GM12878 (cell line): ENCODE results near the gene PILRB. TPM values are rescaled to one million over a fixed set of nuclear protein-coding genes. Genes with fewer than 3 reads are reported as not detected.

Source experiments
- ATAC-seq: fragments of 200-7000 bp; cut with Tn5 transposase; 3 replicates; pipeline ENCODE4 v1.9.1; 2020; ENCODE audit warnings: mild to moderate bottlenecking, moderate library complexity
- BruUV-seq: library from RNA; stranded (reverse); fragments of 400-500 nt; replicated peaks from 2 replicates; lab custom pipeline; 2021; lab: Mats Ljungman, UMichigan
- CTCF ChIA-PET: fragments of 300-600 bp; sonication (Branson Sonifier 250); formaldehyde crosslinking; extraction: SDS; loops from one replicate; lab custom pipeline; 2021; ENCODE audit warnings: inconsistent platforms; lab: Yijun Ruan, JAX
- POLR2A ChIA-PET: fragments of 350-600 bp; formaldehyde crosslinking; extraction: SDS; loops from one replicate; lab custom pipeline; 2021; ENCODE audit warnings: inconsistent platforms; lab: Charles Lee
- RAD21 ChIA-PET: fragments of 300-600 bp; sonication (Branson Sonifier 250); formaldehyde crosslinking; loops from one replicate; lab custom pipeline; 2023; ENCODE audit warnings: antibody characterized with exemption; ENCODE audit not compliant: unreplicated experiment; lab: Charles Lee
- SMC1A ChIA-PET: fragments of 300-600 bp; sonication (Branson Sonifier 250); formaldehyde crosslinking; loops from one replicate; lab custom pipeline; 2023; ENCODE audit not compliant: unreplicated experiment, uncharacterized antibody; lab: Charles Lee
- DNase-seq: peaks from one replicate; pipeline ENCODE4 v3.0.0-alpha.2; 2011; ENCODE audit warnings: low read depth, low spot score
- FAIRE-seq: peaks from 3 replicates; lab custom pipeline; 2011; peaks lifted over from hg19 to GRCh38; lab: Jason Lieb, UNC
- H2AFZ ChIP-seq: 2 replicates; pipeline ENCODE4 v1.6.0; 2011; ENCODE audit warnings: low read depth, low read length, control low read depth; ENCODE audit not compliant: control insufficient read depth
- H3K27ac ChIP-seq: 2 replicates; pipeline ENCODE4 v1.5.1; 2011; ENCODE audit warnings: control low read depth; ENCODE audit not compliant: control insufficient read depth, insufficient read depth
- H3K27me3 ChIP-seq, 2 experiments: replicated peaks in 1 of 2; 2 replicates each; pipeline versions ENCODE4 v1.6.0 to v1.6.1; 2011; ENCODE audit warnings: low read length in 1 of 2; ENCODE audit not compliant: control insufficient read depth in 2 of 2, insufficient read depth in 2 of 2
- H3K36me3 ChIP-seq, 2 experiments: 2 replicates each; pipeline ENCODE4 v1.5.1; 2011; ENCODE audit warnings: low read length in 1 of 2; ENCODE audit not compliant: control insufficient read depth in 2 of 2, insufficient read depth in 2 of 2
- H3K4me1 ChIP-seq: 2 replicates; pipeline ENCODE4 v1.6.1; 2011; ENCODE audit warnings: mild to moderate bottlenecking, low read length, moderate library complexity, mixed read lengths; ENCODE audit not compliant: control insufficient read depth, insufficient read depth
- H3K4me2 ChIP-seq: 2 replicates; pipeline ENCODE4 v1.6.0; 2011; ENCODE audit warnings: control low read depth; ENCODE audit not compliant: control insufficient read depth, insufficient read depth
- H3K4me3 ChIP-seq: fragments of 200-600 bp; sonication (generic); 2 replicates; pipeline ENCODE4 v1.5.1; 2016
- H3K79me2 ChIP-seq: 2 replicates; pipeline ENCODE4 v1.6.0; 2011; ENCODE audit warnings: low read length; ENCODE audit not compliant: control insufficient read depth, insufficient read depth
- H3K9ac ChIP-seq: 2 replicates; pipeline ENCODE4 v1.8.0; 2011; ENCODE audit warnings: low read length, control low read depth, mixed read lengths; ENCODE audit not compliant: control insufficient read depth, insufficient read depth
- H3K9me3 ChIP-seq: replicated peaks from 3 replicates; pipeline ENCODE4 v1.5.1; 2011; ENCODE audit warnings: mild to moderate bottlenecking, low read length; ENCODE audit not compliant: control insufficient read depth, insufficient read depth
- H4K20me1 ChIP-seq: 2 replicates; pipeline ENCODE4 v1.6.0; 2011; ENCODE audit not compliant: control insufficient read depth, insufficient read depth
- BCL3 ChIP-seq: IDR thresholded peaks from 2 replicates; pipeline ENCODE4 v1.6.1; 2011; ENCODE audit warnings: borderline replicate concordance, low read depth, mild to moderate bottlenecking, moderate library complexity, low read length; ENCODE audit not compliant: insufficient read depth, poor library complexity, severe bottlenecking
- KAT2A ChIP-seq: conservative IDR thresholded peaks from 2 replicates; pipeline ENCODE4 v1.6.1; 2011; ENCODE audit warnings: low read depth, low read length; ENCODE audit not compliant: control insufficient read depth
- NFYB ChIP-seq: IDR thresholded peaks from 2 replicates; pipeline ENCODE4 v1.6.1; 2011; ENCODE audit warnings: low read depth, mild to moderate bottlenecking, low read length, improper control_type of control experiment, moderate library complexity; ENCODE audit not compliant: insufficient read depth
- PKNOX1 ChIP-seq: fragments of 450-650 bp; IDR thresholded peaks from 2 replicates; pipeline ENCODE4 v1.6.1; 2016; ENCODE audit warnings: mild to moderate bottlenecking
- PRDM15 ChIP-seq: fragments of 450-650 bp; formaldehyde crosslinking; IDR thresholded peaks from 2 replicates; pipeline ENCODE4 v1.4.0; 2020; ENCODE audit warnings: mild to moderate bottlenecking, moderate library complexity
- RBBP5 ChIP-seq: fragments of 200-600 bp; sonication (generic); conservative IDR thresholded peaks from 2 replicates; pipeline ENCODE4 v1.6.1; 2016
- RCOR1 ChIP-seq: conservative IDR thresholded peaks from 2 replicates; pipeline ENCODE4 v1.6.1; 2012; ENCODE audit warnings: low read depth, low read length, improper control_type of control experiment
- SPI1 ChIP-seq: IDR thresholded peaks from 2 replicates; pipeline ENCODE4 v1.6.1; 2011; ENCODE audit warnings: low read depth, mild to moderate bottlenecking, low read length, moderate library complexity, borderline replicate concordance; ENCODE audit not compliant: insufficient read depth
- YBX1 ChIP-seq: fragments of 450-650 bp; IDR thresholded peaks from 2 replicates; pipeline ENCODE4 v1.6.1; 2016; ENCODE audit warnings: antibody characterized with exemption
- ZZZ3 ChIP-seq: IDR thresholded peaks from 2 replicates; pipeline ENCODE4 v1.6.1; 2011; ENCODE audit warnings: low read depth; ENCODE audit not compliant: control insufficient read depth, insufficient read length
- WGBS: methylation state at CpG from one replicate; pipeline ENCODE4 v1.1.6; 2016; ENCODE audit warnings: low lambda C conversion rate; ENCODE audit not compliant: insufficient replicate concordance, insufficient coverage; ENCODE audit errors: missing lambda C conversion rate; 5-methylcytosine and 5-hydroxymethylcytosine counted together
- in situ Hi-C: fragments of 300-500 bp; cut with MboI; formaldehyde crosslinking; loops from 9 replicates; pipeline ENCODE4 v1.14.3; 2018; ENCODE audit warnings: mixed read lengths
- intact Hi-C: fragments of 100-400 bp; cut with micrococcal nuclease; formaldehyde crosslinking; loops from one replicate; pipeline ENCODE4 v1.14.2; 2022; ENCODE audit not compliant: unreplicated experiment
- polyA plus RNA-seq, 11 experiments: library from polyadenylated mRNA; depleted of rRNA in 4 of 11; unstranded in 6 of 11; stranded (reverse) in 5 of 11; fragments of >200 nt; fragmentation: Nextera tagmentation in 4 of 11; fragmentation: Illumina TruSeq in 1 of 11; extraction: Ambion mirVana in 4 of 11; extraction: Trizol in 1 of 11; gene quantifications; 1 replicate in 1 of 11; 2 replicates in 10 of 11; pipeline versions ENCODE4 v1.2.1 to v1.2.3, GENCODE V29; 2011 to 2016; ENCODE audit warnings: inconsistent platforms in 2 of 11, missing spikeins in 2 of 11, low read depth in 1 of 11
- total RNA-seq, 4 experiments: library from RNA; depleted of rRNA in 3 of 4; stranded (reverse); fragments of >200 nt in 3 of 4; fragmentation: Illumina TruSeq in 1 of 4; extraction: Trizol in 1 of 4; gene quantifications; 2 replicates each; pipeline versions ENCODE4 v1.2.1 to v1.2.3, GENCODE V29; 2013 to 2021

The PILRB gene
- total and polyA plus RNA-seq, 10 of the 15 experiments (the other 5 are each of a cell fraction or from before 2014, with no cell fraction given), result 2.6 to 50.3 (median 22.0) TPM

- no TSS peak for BruUV-seq
- in situ Hi-C loops, result no loop called here
- FAIRE-seq, result no peak
- no peak for TF ChIP-seq NFYB
- TF ChIP-seq SPI1, result no peak
- no peak for TF ChIP-seq PKNOX1
- no peak for TF ChIP-seq BCL3
- TF ChIP-seq RCOR1, result no peak
- no peak for TF ChIP-seq ZZZ3
- no peak for TF ChIP-seq RBBP5
- no peak for TF ChIP-seq YBX1
- no peak for TF ChIP-seq KAT2A
- no peak for TF ChIP-seq PRDM15
- no peak for ATAC-seq
- no peak overlapping the region for H3K27ac ChIP-seq
- H3K4me3 ChIP-seq, result no peak overlapping the region; the same call in 1 of the 2 replicates
- peaks cover 8% of the 10 kb centered on the region for H3K4me1 ChIP-seq
- peaks cover 13% of the 10 kb centered on the region for H3K79me2 ChIP-seq
- no peaks in the 10 kb centered on the region for H3K27me3 ChIP-seq
- H4K20me1 ChIP-seq, result no peaks in the 10 kb centered on the region
- H3K9ac ChIP-seq, result no peak overlapping the region
- H3K9me3 ChIP-seq, result no peaks in the 10 kb centered on the region; the same call in 2 of the 3 replicates
- H2AFZ ChIP-seq, result no peak overlapping the region
- POLR2A ChIA-PET, result interaction anchor here (0.7 to 2.5 kb wide), 5 partner anchors 9 to 49 kb away, joined by 3 to 8 read pairs (median 3); partner anchors contain the start of gene ZCWPW1
- intact Hi-C loops, result no loop called here
- CTCF ChIA-PET, result interaction anchor here (1.0 to 10.0 kb wide), 4 partner anchors 14 to 72 kb away, joined by 3 to 134 read pairs (median 6); no protein-coding TSS in a partner anchor
- SMC1A ChIA-PET, result interaction anchor here (1.1 to 1.9 kb wide), 6 partner anchors 13 to 31 kb away, joined by 3 to 7 read pairs (median 4); no protein-coding TSS in a partner anchor
- H3K4me2 ChIP-seq, result no peak overlapping the region
- no peaks in the 10 kb centered on the region for H3K36me3 ChIP-seq
- no peak for DNase-seq
- 19% methylated on average over 4 of the region's 4 CpGs for WGBS
- RAD21 ChIA-PET, result interaction anchor here (1.0 kb wide), 1 partner anchor 48 kb away, joined by 3 read pairs; the partner anchor contains the start of gene ZCWPW1
These were observed 22.3 kb downstream of the PILRB start for GRCh38 chr7:100380196-100380595.
